GM12878 (cell line): ENCODE measurements around the gene GLA. TPM values are rescaled to one million over a fixed set of nuclear protein-coding genes. Genes with fewer than 3 reads are reported as not detected.

Source experiments
- ATAC-seq: fragments of 200-7000 bp; cut with Tn5 transposase; 3 replicates; pipeline ENCODE4 v1.9.1; 2020; ENCODE audit warnings: mild to moderate bottlenecking, moderate library complexity
- BruUV-seq: library from RNA; stranded (reverse); fragments of 400-500 nt; replicated peaks from 2 replicates; lab custom pipeline; 2021; lab: Mats Ljungman, UMichigan
- CTCF ChIA-PET: fragments of 300-600 bp; sonication (Branson Sonifier 250); formaldehyde crosslinking; extraction: SDS; loops from one replicate; lab custom pipeline; 2021; ENCODE audit warnings: inconsistent platforms; lab: Yijun Ruan, JAX
- POLR2A ChIA-PET: fragments of 350-600 bp; formaldehyde crosslinking; extraction: SDS; loops from one replicate; lab custom pipeline; 2021; ENCODE audit warnings: inconsistent platforms; lab: Charles Lee
- RAD21 ChIA-PET: fragments of 300-600 bp; sonication (Branson Sonifier 250); formaldehyde crosslinking; loops from one replicate; lab custom pipeline; 2023; ENCODE audit warnings: antibody characterized with exemption; ENCODE audit not compliant: unreplicated experiment; lab: Charles Lee
- SMC1A ChIA-PET: fragments of 300-600 bp; sonication (Branson Sonifier 250); formaldehyde crosslinking; loops from one replicate; lab custom pipeline; 2023; ENCODE audit not compliant: unreplicated experiment, uncharacterized antibody; lab: Charles Lee
- DNase-seq: peaks from one replicate; pipeline ENCODE4 v3.0.0-alpha.2; 2011; ENCODE audit warnings: low read depth, low spot score
- FAIRE-seq: peaks from 3 replicates; lab custom pipeline; 2011; peaks lifted over from hg19 to GRCh38; lab: Jason Lieb, UNC
- H2AFZ ChIP-seq: 2 replicates; pipeline ENCODE4 v1.6.0; 2011; ENCODE audit warnings: low read depth, low read length, control low read depth; ENCODE audit not compliant: control insufficient read depth
- H3K27ac ChIP-seq: 2 replicates; pipeline ENCODE4 v1.5.1; 2011; ENCODE audit warnings: control low read depth; ENCODE audit not compliant: control insufficient read depth, insufficient read depth
- H3K27me3 ChIP-seq, 2 experiments: replicated peaks in 1 of 2; 2 replicates each; pipeline versions ENCODE4 v1.6.0 to v1.6.1; 2011; ENCODE audit warnings: low read length in 1 of 2; ENCODE audit not compliant: control insufficient read depth in 2 of 2, insufficient read depth in 2 of 2
- H3K36me3 ChIP-seq, 2 experiments: 2 replicates each; pipeline ENCODE4 v1.5.1; 2011; ENCODE audit warnings: low read length in 1 of 2; ENCODE audit not compliant: control insufficient read depth in 2 of 2, insufficient read depth in 2 of 2
- H3K4me1 ChIP-seq: 2 replicates; pipeline ENCODE4 v1.6.1; 2011; ENCODE audit warnings: mild to moderate bottlenecking, low read length, moderate library complexity, mixed read lengths; ENCODE audit not compliant: control insufficient read depth, insufficient read depth
- H3K4me2 ChIP-seq: 2 replicates; pipeline ENCODE4 v1.6.0; 2011; ENCODE audit warnings: control low read depth; ENCODE audit not compliant: control insufficient read depth, insufficient read depth
- H3K4me3 ChIP-seq: fragments of 200-600 bp; sonication (generic); 2 replicates; pipeline ENCODE4 v1.5.1; 2016
- H3K79me2 ChIP-seq: 2 replicates; pipeline ENCODE4 v1.6.0; 2011; ENCODE audit warnings: low read length; ENCODE audit not compliant: control insufficient read depth, insufficient read depth
- H3K9ac ChIP-seq: 2 replicates; pipeline ENCODE4 v1.8.0; 2011; ENCODE audit warnings: low read length, control low read depth, mixed read lengths; ENCODE audit not compliant: control insufficient read depth, insufficient read depth
- H3K9me3 ChIP-seq: replicated peaks from 3 replicates; pipeline ENCODE4 v1.5.1; 2011; ENCODE audit warnings: mild to moderate bottlenecking, low read length; ENCODE audit not compliant: control insufficient read depth, insufficient read depth
- H4K20me1 ChIP-seq: 2 replicates; pipeline ENCODE4 v1.6.0; 2011; ENCODE audit not compliant: control insufficient read depth, insufficient read depth
- JUNB ChIP-seq: IDR thresholded peaks from 2 replicates; pipeline ENCODE4 v1.6.1; 2016; ENCODE audit warnings: antibody characterized with exemption, mild to moderate bottlenecking
- RFX5 ChIP-seq: IDR thresholded peaks from 2 replicates; pipeline ENCODE4 v1.6.1; 2011; ENCODE audit warnings: low read depth, low read length, improper control_type of control experiment
- SMAD5 ChIP-seq: IDR thresholded peaks from 2 replicates; pipeline ENCODE4 v1.6.1; 2016; ENCODE audit warnings: antibody characterized with exemption, low read depth
- SUZ12 ChIP-seq: fragments of 200-600 bp; sonication (generic); IDR thresholded peaks from one replicate; pipeline ENCODE4 v1.6.1; 2018; ENCODE audit warnings: antibody characterized with exemption, mild to moderate bottlenecking; ENCODE audit not compliant: unreplicated experiment
- ZBED1 ChIP-seq: IDR thresholded peaks from 2 replicates; pipeline ENCODE4 v1.6.1; 2016; ENCODE audit warnings: borderline replicate concordance
- WGBS: methylation state at CpG from one replicate; pipeline ENCODE4 v1.1.6; 2016; ENCODE audit warnings: low lambda C conversion rate; ENCODE audit not compliant: insufficient replicate concordance, insufficient coverage; ENCODE audit errors: missing lambda C conversion rate; 5-methylcytosine and 5-hydroxymethylcytosine counted together
- in situ Hi-C: fragments of 300-500 bp; cut with MboI; formaldehyde crosslinking; loops from 9 replicates; pipeline ENCODE4 v1.14.3; 2018; ENCODE audit warnings: mixed read lengths
- intact Hi-C: fragments of 100-400 bp; cut with micrococcal nuclease; formaldehyde crosslinking; loops from one replicate; pipeline ENCODE4 v1.14.2; 2022; ENCODE audit not compliant: unreplicated experiment
- polyA plus RNA-seq, 11 experiments: library from polyadenylated mRNA; depleted of rRNA in 4 of 11; unstranded in 6 of 11; stranded (reverse) in 5 of 11; fragments of >200 nt; fragmentation: Nextera tagmentation in 4 of 11; fragmentation: Illumina TruSeq in 1 of 11; extraction: Ambion mirVana in 4 of 11; extraction: Trizol in 1 of 11; gene quantifications; 1 replicate in 1 of 11; 2 replicates in 10 of 11; pipeline versions ENCODE4 v1.2.1 to v1.2.3, GENCODE V29; 2011 to 2016; ENCODE audit warnings: inconsistent platforms in 2 of 11, missing spikeins in 2 of 11, low read depth in 1 of 11
- total RNA-seq, 4 experiments: library from RNA; depleted of rRNA in 3 of 4; stranded (reverse); fragments of >200 nt in 3 of 4; fragmentation: Illumina TruSeq in 1 of 4; extraction: Trizol in 1 of 4; gene quantifications; 2 replicates each; pipeline versions ENCODE4 v1.2.1 to v1.2.3, GENCODE V29; 2013 to 2021
- TF ChIP-seq, protein P1 (sequence below): IDR thresholded peaks from 2 replicates; pipeline ENCODE4 v1.6.1; 2012; ENCODE audit warnings: low read depth, low read length, improper control_type of control experiment

GLA gene
- total and polyA plus RNA-seq, 10 of the 15 experiments (the other 5 are each of a cell fraction or from before 2014, with no cell fraction given): 23.8 to 66.4 (median 29.1) TPM

DNA sequence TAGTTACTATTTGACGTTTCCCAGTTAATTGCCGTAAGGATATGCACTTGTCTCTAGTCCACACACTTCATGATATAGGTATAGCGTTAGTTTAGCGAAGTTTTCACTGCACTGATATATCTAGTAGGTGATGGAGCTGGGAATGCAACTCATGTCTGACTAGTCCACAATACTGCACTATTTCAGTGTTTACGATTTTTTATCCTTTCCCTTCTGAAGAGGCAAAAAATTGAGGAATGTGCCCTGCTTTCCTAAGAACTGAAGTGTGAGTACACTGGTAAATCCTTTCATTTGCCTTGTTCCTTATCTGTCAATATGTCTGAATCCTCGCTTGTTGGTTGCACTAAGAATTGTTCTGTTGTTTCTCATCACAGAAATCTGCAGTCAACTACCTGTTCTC lies 15.9 kb downstream of the GLA start:
- no TSS peak for BruUV-seq
- TF ChIP-seq JUNB (no peak), ZBED1 (0 out of 2 replicates have a peak, but pooled peaks have one; percentile 50), RFX5 (no peak), SMAD5 (0 out of 2 replicates have a peak, but pooled peaks have one; percentile 50), SUZ12 (no peak)
- TF ChIP-seq, protein P1, sequence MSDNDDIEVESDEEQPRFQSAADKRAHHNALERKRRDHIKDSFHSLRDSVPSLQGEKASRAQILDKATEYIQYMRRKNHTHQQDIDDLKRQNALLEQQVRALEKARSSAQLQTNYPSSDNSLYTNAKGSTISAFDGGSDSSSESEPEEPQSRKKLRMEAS: no peak
- peak overlapping the region; percentile 76 for H3K27ac ChIP-seq
- intact Hi-C loops: loop anchor here (2.0 to 5.0 kb wide), 2 partner anchors 17 to 570 kb away; partner anchors contain the start of genes CSTF2 and HNRNPH2
- peak overlapping the region; percentile 72 for H3K4me3 ChIP-seq
- H4K20me1 ChIP-seq: no peaks in the 10 kb centered on the region
- SMC1A ChIA-PET: interaction anchor here (0.7 to 1.5 kb wide), 3 partner anchors 10 to 45 kb away, joined by 3 to 4 read pairs (median 3); no protein-coding TSS in a partner anchor
- H3K9me3 ChIP-seq: no peaks in the 10 kb centered on the region
- ATAC-seq (no peak), FAIRE-seq (no peak), DNase-seq (no peak)
- no peaks in the 10 kb centered on the region for H3K27me3 ChIP-seq
- RAD21 ChIA-PET: interaction anchor here (1.0 kb wide), 1 partner anchor 12 kb away, joined by 3 read pairs; no protein-coding TSS in a partner anchor
- H3K4me2 ChIP-seq: peak overlapping the region; percentile 72
- 32% methylated on average over 6 of the region's 6 CpGs for WGBS
- H3K79me2 ChIP-seq: peaks cover 27% of the 10 kb centered on the region
- in situ Hi-C loops: no loop called here
- H2AFZ ChIP-seq: no peak overlapping the region
- CTCF ChIA-PET: interaction anchor here (0.9 to 2.1 kb wide), 4 partner anchors 10 to 43 kb away, joined by 3 to 9 read pairs (median 4); partner anchors contain the start of gene TIMM8A
- no peaks in the 10 kb centered on the region; a peak in 1 of 4 replicates for H3K36me3 ChIP-seq
- no peaks in the 10 kb centered on the region for H3K4me1 ChIP-seq
- POLR2A ChIA-PET: interaction anchor here (0.8 to 2.6 kb wide), 3 partner anchors 8 to 44 kb away, joined by 4 to 12 read pairs (median 7); partner anchors contain the start of gene TIMM8A
- peak overlapping the region; percentile 88 for H3K9ac ChIP-seq
